SU-DHL-6 (cell line): ENCODE data around the gene SLC44A1.

ENCODE experiments used
- H2AFZ ChIP-seq: fragments of 200-600 bp; sonication (generic); 2 replicates; pipeline ENCODE4 v1.6.1; 2014; ENCODE audit warnings: low read depth, mild to moderate bottlenecking, moderate library complexity, mixed read lengths, antibody characterized with exemption, low read length; ENCODE audit not compliant: severe bottlenecking
- H3F3A ChIP-seq: fragments of 200-600 bp; shearing (Covaris generic); 2 replicates; pipeline ENCODE4 v1.6.0; 2016; ENCODE audit warnings: antibody characterized with exemption, mild to moderate bottlenecking; ENCODE audit not compliant: insufficient read depth
- H3K27ac ChIP-seq: fragments of 200-600 bp; sonication (generic); 2 replicates; pipeline ENCODE4 v1.5.1; 2016; ENCODE audit warnings: low read depth, mild to moderate bottlenecking, low read length, moderate library complexity, mixed read lengths
- H3K27me3 ChIP-seq: fragments of 200-600 bp; sonication (generic), shearing (Covaris generic); 2 replicates; pipeline ENCODE4 v1.6.0; 2014; ENCODE audit warnings: mild to moderate bottlenecking, low read length
- H3K36me3 ChIP-seq: fragments of 200-600 bp; sonication (generic); 2 replicates; pipeline ENCODE4 v1.6.1; 2014; ENCODE audit warnings: mild to moderate bottlenecking, low read length, mixed read lengths
- H3K4me2 ChIP-seq: fragments of 300-600, 200-600 bp; shearing (Covaris generic), sonication (generic); 2 replicates; pipeline ENCODE4 v1.6.0; 2014; ENCODE audit warnings: low read length, low read depth, mild to moderate bottlenecking; ENCODE audit not compliant: poor library complexity, severe bottlenecking
- H3K4me3 ChIP-seq: fragments of 200-600 bp; sonication (generic); 2 replicates; pipeline ENCODE4 v1.5.1; 2014; ENCODE audit warnings: antibody characterized with exemption, low read length, mild to moderate bottlenecking, mixed read lengths; ENCODE audit not compliant: insufficient read depth, poor library complexity, severe bottlenecking
- H3K79me2 ChIP-seq: fragments of 200-600 bp; sonication (generic); 2 replicates; pipeline ENCODE4 v1.6.1; 2014; ENCODE audit warnings: mild to moderate bottlenecking, low read length, moderate library complexity; ENCODE audit not compliant: insufficient read depth
- H3K9ac ChIP-seq: fragments of 200-600 bp; sonication (generic); 2 replicates; pipeline ENCODE4 v1.7.0; 2014; ENCODE audit warnings: mild to moderate bottlenecking, low read length
- H3K9me2 ChIP-seq: fragments of 200-600 bp; sonication (generic); replicated peaks from 2 replicates; pipeline ENCODE4 v1.6.1; 2014; ENCODE audit warnings: low read length; ENCODE audit not compliant: insufficient read depth
- H3K9me3 ChIP-seq: fragments of 200-600 bp; sonication (generic); 2 replicates; pipeline ENCODE4 v1.6.1; 2014; ENCODE audit warnings: low read length, mixed read lengths; ENCODE audit not compliant: insufficient read depth
- H4K20me1 ChIP-seq: fragments of 200-600 bp; sonication (generic); 2 replicates; pipeline ENCODE4 v1.6.1; 2014; ENCODE audit warnings: low read depth, mild to moderate bottlenecking, antibody characterized with exemption, low read length, moderate library complexity, mixed read lengths
- CTCF ChIP-seq: fragments of 200-600 bp; sonication (generic); IDR thresholded peaks from one replicate; pipeline ENCODE4 v1.5.1; 2017; ENCODE audit warnings: antibody characterized with exemption, mild to moderate bottlenecking, low read length, moderate library complexity; ENCODE audit not compliant: insufficient read depth, poor library complexity, severe bottlenecking
- EZH2phosphoT487 ChIP-seq: fragments of 200-600 bp; sonication (generic), shearing (Covaris generic); conservative IDR thresholded peaks from 2 replicates; pipeline ENCODE4 v1.6.1; 2018; ENCODE audit warnings: mild to moderate bottlenecking, antibody characterized with exemption, low read length, moderate library complexity, mixed read lengths

The SLC44A1 gene

GRCh38 chr9:105218673-105219072, 25.8 kb upstream of the SLC44A1 start:
- no peaks in the 10 kb centered on the region for H3K9me2 ChIP-seq
- no peak overlapping the region for H3K4me3 ChIP-seq
- H3K4me2 ChIP-seq = no peak overlapping the region
- no peaks in the 10 kb centered on the region for H3K36me3 ChIP-seq
- TF ChIP-seq CTCF (no peak), EZH2phosphoT487 (no peak)
- peaks cover 11% of the 10 kb centered on the region for H3K9me3 ChIP-seq
- no peaks in the 10 kb centered on the region for H3K27me3 ChIP-seq
- no peaks in the 10 kb centered on the region for H3F3A ChIP-seq
- H2AFZ ChIP-seq = no peak overlapping the region
- no peak overlapping the region for H3K9ac ChIP-seq
- no peak overlapping the region for H3K27ac ChIP-seq
- no peaks in the 10 kb centered on the region for H3K79me2 ChIP-seq
- no peaks in the 10 kb centered on the region for H4K20me1 ChIP-seq

- Histone ChIP-seq H4K20me1 (no peaks in the 10 kb centered on the region), H3K9me2 (no peaks in the 10 kb centered on the region), H3K36me3 (no peaks in the 10 kb centered on the region), H3K9ac (no peak overlapping the region), H3K27me3 (no peaks in the 10 kb centered on the region), H3K4me3 (no peak overlapping the region), H3K79me2 (no peaks in the 10 kb centered on the region), H3K9me3 (peaks cover 16% of the 10 kb centered on the region), H2AFZ (no peak overlapping the region), H3K27ac (no peak overlapping the region), H3F3A (no peaks in the 10 kb centered on the region), H3K4me2 (no peak overlapping the region)
- TF ChIP-seq EZH2phosphoT487 (no peak), CTCF (no peak)
Observed at GRCh38 chr9:105219291-105219805, 25.1 kb upstream of the SLC44A1 start.

- no peaks in the 10 kb centered on the region for H3K36me3 ChIP-seq
- H4K20me1 ChIP-seq = no peaks in the 10 kb centered on the region
- no peaks in the 10 kb centered on the region for H3K27me3 ChIP-seq
- H3K4me3 ChIP-seq = no peak overlapping the region
- no peaks in the 10 kb centered on the region for H3F3A ChIP-seq
- peaks cover 23% of the 10 kb centered on the region for H3K9me3 ChIP-seq
- TF ChIP-seq CTCF (no peak), EZH2phosphoT487 (no peak)
- no peak overlapping the region for H3K9ac ChIP-seq
- no peaks in the 10 kb centered on the region for H3K9me2 ChIP-seq
- no peak overlapping the region for H3K4me2 ChIP-seq
- no peaks in the 10 kb centered on the region for H3K79me2 ChIP-seq
- H3K27ac ChIP-seq = no peak overlapping the region
- no peak overlapping the region for H2AFZ ChIP-seq
Observed at GRCh38 chr9:105220451-105220850, 24.0 kb upstream of the SLC44A1 start.
